GM19025 (cell line): ENCODE data around the gene C6orf136.
A peak's percentile ranks its signal among the peaks of the same experiment; 100 is the strongest.

ENCODE experiments used
- ATAC-seq: cut with Tn5 transposase; IDR thresholded peaks from one replicate; pipeline ENCODE4 v1.9.1; 2021; ENCODE audit warnings: mild to moderate bottlenecking, low read depth, moderate library complexity; ENCODE audit not compliant: unreplicated experiment

The C6orf136 gene

DNA sequence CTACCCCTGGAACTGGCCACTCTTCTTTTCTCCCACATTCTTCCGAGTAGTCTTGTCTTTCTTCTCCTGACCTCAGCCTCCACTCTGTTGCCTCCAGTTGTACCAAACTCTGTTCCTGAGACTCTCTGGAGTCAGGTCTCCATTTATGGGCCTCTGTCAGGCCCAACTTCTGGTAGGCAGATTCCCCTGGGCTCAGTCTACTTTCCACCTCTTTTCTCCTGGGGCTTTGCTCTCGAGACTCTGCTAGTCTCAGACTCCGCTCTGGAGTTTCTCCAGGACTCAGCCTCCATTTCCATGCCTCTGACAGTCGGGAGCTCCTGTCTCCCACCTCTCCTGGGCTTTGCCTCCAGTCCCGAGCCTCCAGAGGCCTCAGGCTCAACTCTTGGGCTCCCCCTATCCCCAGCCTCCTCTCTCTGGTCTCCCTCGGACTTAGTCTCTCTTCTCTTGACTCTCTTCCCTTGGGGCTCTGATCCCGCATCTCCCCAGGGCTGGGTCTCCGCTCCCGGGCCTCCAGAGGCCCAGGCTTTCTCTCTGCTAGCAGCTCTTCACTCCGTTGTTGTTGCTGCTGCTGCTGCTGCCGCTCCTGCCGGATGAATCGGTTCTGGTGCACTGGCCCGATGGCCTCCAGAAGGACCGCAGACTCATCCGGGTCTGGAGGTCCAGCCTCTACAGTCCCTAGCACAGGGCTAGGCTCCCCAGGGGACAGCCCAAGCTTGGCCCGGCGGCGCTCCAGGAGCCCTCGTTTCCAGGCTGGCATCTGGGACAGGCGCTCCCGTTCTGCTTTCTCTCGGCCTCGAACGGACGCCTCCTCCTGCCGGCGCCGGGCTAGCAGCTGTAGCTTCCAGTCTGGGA lies 38.5 kb downstream of the C6orf136 start:
- no peak for ATAC-seq

DNA sequence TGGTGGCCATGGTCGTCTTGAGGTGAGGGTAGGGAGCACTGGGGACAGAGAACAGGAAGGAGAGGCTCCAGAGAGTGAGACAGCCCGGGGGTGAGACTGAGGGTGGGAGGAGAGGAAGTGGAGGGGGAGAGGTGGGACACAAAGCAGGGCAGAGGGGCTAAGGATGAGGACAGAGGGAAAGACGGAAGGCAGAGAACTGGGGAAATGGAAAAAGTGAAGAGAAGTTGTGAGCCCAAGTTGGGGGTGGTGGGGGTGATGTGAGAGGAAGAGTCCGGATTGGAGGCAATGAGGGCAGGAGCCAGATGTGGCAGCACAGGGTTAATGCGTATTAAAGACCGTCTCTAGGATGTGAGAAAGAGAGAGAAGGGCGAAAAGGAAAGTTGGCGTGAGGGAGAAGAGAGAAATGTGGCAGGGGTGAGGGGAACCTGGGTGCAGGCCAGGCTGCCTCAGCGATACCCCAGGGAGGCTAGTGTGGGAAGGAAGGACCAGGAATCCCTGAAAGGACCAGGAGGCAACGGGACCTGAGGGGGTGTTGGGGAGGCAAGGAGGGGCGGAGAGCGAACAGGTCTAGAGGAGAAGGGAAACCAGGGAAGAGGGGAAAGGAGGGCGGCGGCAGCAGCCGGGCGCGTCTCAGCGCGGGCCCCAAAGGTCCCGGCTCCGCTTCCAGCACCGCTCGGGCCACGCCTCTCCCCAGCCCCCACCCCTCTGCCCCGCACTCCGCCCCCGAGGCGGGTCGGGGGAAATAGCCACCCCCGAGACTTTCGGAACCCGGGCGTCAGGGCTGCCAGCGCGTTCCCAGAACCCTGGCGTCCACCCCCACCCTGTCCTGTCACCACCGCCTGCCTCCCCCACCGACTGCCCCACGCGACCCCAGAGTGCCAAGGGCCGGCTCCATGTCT lies 39.3 kb downstream of the C6orf136 start, which contains the start of gene PPP1R18:
Gene PPP1R18 (minus strand): TSS at position 637 of the 899 bp plus-strand sequence. CDS start 627 bp downstream, at position 10.
- ATAC-seq, result peak; percentile 17

GRCh38 chr6:30686908-30687658 lies 40.1 kb downstream of the C6orf136 start:
- ATAC-seq, result peak; percentile 55

- no peak for ATAC-seq
Measured at GRCh38 chr6:30687659-30688431, 40.9 kb downstream of the C6orf136 start.

DNA sequence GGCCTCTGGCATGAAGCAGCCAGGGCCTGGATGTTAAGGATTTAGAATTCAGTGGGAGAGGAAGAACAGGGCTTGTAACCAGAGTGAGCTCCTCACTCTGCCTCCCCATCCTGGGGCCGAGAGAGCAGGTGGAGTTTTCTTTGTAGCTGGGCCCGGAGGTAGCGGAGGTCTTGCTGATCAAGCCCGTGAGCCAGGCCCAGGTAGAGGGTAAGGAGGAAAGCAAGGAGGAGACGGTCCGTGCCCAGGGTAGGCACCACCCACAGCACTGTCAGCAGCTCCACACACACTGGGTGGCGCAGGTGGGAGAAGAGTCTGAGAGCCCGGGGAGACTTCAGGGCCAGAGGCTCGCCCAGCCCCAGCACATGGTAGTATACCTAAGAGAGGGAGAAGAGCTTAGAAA lies 41.6 kb downstream of the C6orf136 start:
- no peak for ATAC-seq

GRCh38 chr6:30689022-30689865 lies 42.3 kb downstream of the C6orf136 start:
- ATAC-seq, result no peak

GRCh38 chr6:30689985-30690384 lies 43.1 kb downstream of the C6orf136 start:
- ATAC-seq, result no peak

GRCh38 chr6:30690403-30691207 lies 43.7 kb downstream of the C6orf136 start, which contains the start of gene NRM:
TSS of gene NRM (minus strand) at chr6:30690984. CDS start at chr6:30690974, 10 bp downstream.
- no peak for ATAC-seq

DNA sequence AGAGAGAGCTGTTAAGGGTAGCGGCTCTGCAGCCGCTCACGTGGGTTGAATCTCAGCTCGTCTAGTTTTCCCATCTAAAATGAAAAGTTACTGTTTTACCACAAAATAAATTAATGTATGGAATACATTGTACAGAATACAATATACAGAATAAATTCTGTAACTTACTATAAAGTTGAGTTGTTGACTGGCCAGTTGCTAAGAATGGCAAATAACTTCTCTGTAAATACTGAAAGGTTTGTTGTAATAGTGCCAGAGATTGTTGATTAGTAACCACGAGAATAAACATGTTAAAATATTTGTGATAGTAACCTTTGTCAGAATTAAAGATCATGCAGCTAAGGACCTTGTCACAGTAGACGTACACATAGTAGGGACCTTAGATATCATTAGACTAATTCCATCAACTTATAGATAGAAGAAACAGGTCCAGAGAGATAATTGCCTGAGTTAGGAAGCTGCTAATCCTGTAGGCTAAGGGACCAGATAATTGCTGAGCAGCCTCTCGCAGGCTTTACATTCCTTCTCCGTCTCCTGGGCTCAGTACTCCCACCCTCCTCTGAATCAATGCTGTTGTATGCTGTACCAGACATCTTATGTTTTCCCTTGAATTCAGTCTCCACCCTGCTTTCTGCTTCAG lies 44.4 kb downstream of the C6orf136 start:
- ATAC-seq, result no peak

DNA sequence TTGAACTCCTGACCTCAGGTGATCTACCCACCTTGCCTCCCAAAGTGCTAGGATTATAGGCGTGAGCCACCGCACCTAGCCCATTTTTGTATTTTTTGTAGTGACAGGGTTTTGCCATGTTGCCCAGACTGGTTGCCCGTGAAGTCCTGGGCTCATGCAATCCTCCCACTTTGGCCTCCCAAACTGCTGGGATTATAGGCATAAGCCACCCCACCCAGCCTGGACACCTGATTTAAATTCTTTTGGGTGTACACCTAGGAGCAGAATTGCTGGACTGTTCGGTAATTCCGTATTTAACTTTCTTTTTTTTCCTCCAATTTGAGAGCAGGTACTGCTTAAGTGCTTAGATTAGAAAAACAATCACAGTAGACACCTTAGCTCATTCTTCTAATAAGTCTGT lies 49.5 kb downstream of the C6orf136 start:
- no peak for ATAC-seq

DNA sequence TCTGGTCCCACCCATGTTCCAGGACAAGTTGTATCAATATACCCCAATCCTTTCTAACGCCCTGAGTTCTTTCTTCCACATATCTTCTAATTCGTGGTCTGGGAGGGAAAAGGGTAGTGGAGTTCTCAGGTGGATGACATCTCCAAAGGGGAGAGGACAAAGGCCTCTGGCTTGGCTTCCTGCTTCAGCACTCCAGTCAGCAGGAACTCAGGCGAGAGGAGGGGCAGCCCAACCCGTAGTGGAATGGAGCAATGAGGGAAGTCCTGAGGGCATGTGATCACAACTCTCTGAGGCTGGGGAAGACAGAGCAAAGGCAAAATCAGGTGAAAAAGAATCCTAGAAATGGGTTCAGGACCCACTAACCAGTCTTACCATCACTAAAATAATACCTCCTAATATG lies 53.4 kb downstream of the C6orf136 start:
- ATAC-seq, result no peak
